OCI-LY3 (cell line): ENCODE measurements around the gene TSC22D1.
A peak's percentile ranks its signal among the peaks of the same experiment; 100 is the strongest.

Experiments used
- H2AFZ ChIP-seq: fragments of 200-600, 300-600 bp; shearing (Covaris generic); 2 replicates; pipeline ENCODE4 v1.6.0; 2014; ENCODE audit warnings: antibody characterized with exemption, low read depth, low read length
- H3K27ac ChIP-seq: fragments of 200-600, 300-600 bp; sonication (generic); 2 replicates; pipeline ENCODE4 v1.5.1; 2014; ENCODE audit warnings: mild to moderate bottlenecking, low read length, moderate library complexity, mixed read lengths
- H3K27me3 ChIP-seq: fragments of 200-600, 300-600 bp; sonication (generic); 2 replicates; pipeline ENCODE4 v1.6.1; 2014; ENCODE audit warnings: low read depth, low read length, mixed read lengths
- H3K36me3 ChIP-seq: fragments of 200-600, 300-600 bp; sonication (generic); replicated peaks from 2 replicates; pipeline ENCODE3; 2014; ENCODE audit warnings: low read depth, low read length, mixed read lengths
- H3K4me1 ChIP-seq: fragments of 300-600, 200-600 bp; sonication (generic); 2 replicates; pipeline ENCODE4 v1.6.1; 2014; ENCODE audit warnings: low read length, mixed read lengths
- H3K4me2 ChIP-seq: fragments of 200-600, 300-600 bp; sonication (generic); 2 replicates; pipeline ENCODE4 v1.6.1; 2014; ENCODE audit warnings: low read length, mixed read lengths
- H3K4me3 ChIP-seq: fragments of 300-600, 200-600 bp; sonication (generic); 2 replicates; pipeline ENCODE4 v1.5.1; 2014; ENCODE audit warnings: antibody characterized with exemption, mild to moderate bottlenecking, low read length, moderate library complexity
- H3K79me2 ChIP-seq: fragments of 300-600, 200-600 bp; shearing (Covaris generic); 2 replicates; pipeline ENCODE4 v1.6.1; 2014; ENCODE audit warnings: mild to moderate bottlenecking, low read length, mixed read lengths
- H3K9ac ChIP-seq: fragments of 300-600, 200-600 bp; shearing (Covaris generic); 2 replicates; pipeline ENCODE4 v1.6.0; 2014; ENCODE audit warnings: mild to moderate bottlenecking, low read length, moderate library complexity
- H3K9me3 ChIP-seq: fragments of 200-600, 300-600 bp; shearing (Covaris generic); 2 replicates; pipeline ENCODE4 v1.6.1; 2014; ENCODE audit warnings: low read length, mixed read lengths; ENCODE audit not compliant: insufficient read depth
- H4K20me1 ChIP-seq: fragments of 200-600, 300-600 bp; sonication (generic); 2 replicates; pipeline ENCODE4 v1.6.1; 2016; ENCODE audit warnings: low read length, mixed read lengths; ENCODE audit not compliant: insufficient read depth
- EZH2phosphoT487 ChIP-seq: fragments of 200-600 bp; shearing (Covaris generic); IDR thresholded peaks from 2 replicates; pipeline ENCODE4 v1.6.1; 2018; ENCODE audit warnings: antibody characterized with exemption, mixed run types, low read depth
- TF ChIP-seq, protein P1 (sequence below): fragments of 200-600, 300-600 bp; sonication (generic); IDR thresholded peaks from 2 replicates; pipeline ENCODE4 v1.5.1; 2014; ENCODE audit warnings: antibody characterized with exemption, low read length, low read depth

TSC22D1 gene

DNA sequence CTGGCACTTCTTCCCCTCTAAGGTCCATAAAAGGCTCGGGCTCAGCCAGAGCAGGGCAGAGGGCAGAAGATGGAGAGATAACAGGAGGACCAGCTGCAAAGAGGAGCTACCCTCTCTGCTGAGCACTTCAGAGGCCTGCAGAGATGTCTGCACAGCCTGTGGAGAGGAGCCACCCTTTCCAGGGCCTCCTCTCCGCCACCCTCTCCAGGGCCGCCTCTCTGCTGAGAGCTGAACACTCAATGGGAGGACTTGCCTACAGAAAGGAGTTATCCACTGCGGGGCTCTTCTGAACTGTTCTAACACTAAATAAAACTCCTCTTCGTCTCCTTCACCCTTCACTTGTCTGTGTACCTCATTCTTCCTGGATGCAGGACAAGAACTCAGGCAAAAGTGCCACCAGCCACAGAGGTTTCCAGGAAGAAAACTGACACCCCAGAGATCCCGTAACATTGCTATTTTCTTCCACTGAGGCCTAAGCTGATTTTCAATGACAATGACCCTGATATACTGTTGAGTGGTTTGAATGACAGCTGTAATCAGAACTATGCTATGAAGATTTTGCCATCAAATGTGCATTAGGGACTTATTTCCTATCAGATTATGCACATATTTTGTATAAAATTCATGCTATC lies 16.2 kb upstream of the TSC22D1 start:
- Histone ChIP-seq H3K27me3 (peaks cover 4% of the 10 kb centered on the region), H3K4me3 (no peak overlapping the region), H4K20me1 (no peaks in the 10 kb centered on the region), H3K79me2 (no peaks in the 10 kb centered on the region), H3K27ac (no peak overlapping the region), H3K9me3 (no peaks in the 10 kb centered on the region), H3K4me1 (peaks cover 3% of the 10 kb centered on the region; the same call in 1 of the 2 replicates), H2AFZ (no peak overlapping the region), H3K36me3 (no peaks in the 10 kb centered on the region), H3K9ac (no peak overlapping the region), H3K4me2 (no peak overlapping the region)
- no peak for TF ChIP-seq EZH2phosphoT487
- TF ChIP-seq, protein P1, sequence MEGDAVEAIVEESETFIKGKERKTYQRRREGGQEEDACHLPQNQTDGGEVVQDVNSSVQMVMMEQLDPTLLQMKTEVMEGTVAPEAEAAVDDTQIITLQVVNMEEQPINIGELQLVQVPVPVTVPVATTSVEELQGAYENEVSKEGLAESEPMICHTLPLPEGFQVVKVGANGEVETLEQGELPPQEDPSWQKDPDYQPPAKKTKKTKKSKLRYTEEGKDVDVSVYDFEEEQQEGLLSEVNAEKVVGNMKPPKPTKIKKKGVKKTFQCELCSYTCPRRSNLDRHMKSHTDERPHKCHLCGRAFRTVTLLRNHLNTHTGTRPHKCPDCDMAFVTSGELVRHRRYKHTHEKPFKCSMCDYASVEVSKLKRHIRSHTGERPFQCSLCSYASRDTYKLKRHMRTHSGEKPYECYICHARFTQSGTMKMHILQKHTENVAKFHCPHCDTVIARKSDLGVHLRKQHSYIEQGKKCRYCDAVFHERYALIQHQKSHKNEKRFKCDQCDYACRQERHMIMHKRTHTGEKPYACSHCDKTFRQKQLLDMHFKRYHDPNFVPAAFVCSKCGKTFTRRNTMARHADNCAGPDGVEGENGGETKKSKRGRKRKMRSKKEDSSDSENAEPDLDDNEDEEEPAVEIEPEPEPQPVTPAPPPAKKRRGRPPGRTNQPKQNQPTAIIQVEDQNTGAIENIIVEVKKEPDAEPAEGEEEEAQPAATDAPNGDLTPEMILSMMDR: no peak

DNA sequence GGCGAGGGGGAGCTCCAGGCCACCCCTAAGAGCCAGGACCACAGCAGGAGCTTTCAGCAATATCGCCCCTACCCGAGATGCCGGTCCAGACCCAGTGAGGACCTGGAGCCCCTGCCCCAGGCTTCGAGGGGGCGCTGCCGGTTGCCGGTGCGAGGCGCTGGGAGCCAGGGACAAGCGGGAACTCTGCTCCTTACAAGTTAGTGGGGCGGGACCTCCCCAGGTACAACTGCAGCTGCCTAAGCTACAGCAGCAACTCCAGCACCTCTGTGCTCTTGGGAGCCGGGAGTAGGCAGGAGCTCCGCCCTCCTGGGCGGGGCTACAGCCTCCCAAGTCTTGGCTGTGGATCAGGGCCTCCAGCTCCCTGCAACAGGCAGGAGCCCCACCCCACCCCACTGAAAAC lies 15.2 kb upstream of the TSC22D1 start:
- no peaks in the 10 kb centered on the region for H3K36me3 ChIP-seq
- H3K9ac ChIP-seq: no peak overlapping the region
- peaks cover 3% of the 10 kb centered on the region; the same call in 1 of the 2 replicates for H3K4me1 ChIP-seq
- H3K27me3 ChIP-seq: peaks cover 4% of the 10 kb centered on the region
- H3K4me3 ChIP-seq: no peak overlapping the region
- no peaks in the 10 kb centered on the region for H3K79me2 ChIP-seq
- H2AFZ ChIP-seq: no peak overlapping the region
- H3K27ac ChIP-seq: no peak overlapping the region
- no peak for TF ChIP-seq EZH2phosphoT487
- TF ChIP-seq, protein P1: no peak
- H3K9me3 ChIP-seq: no peaks in the 10 kb centered on the region
- H3K4me2 ChIP-seq: no peak overlapping the region
- H4K20me1 ChIP-seq: no peaks in the 10 kb centered on the region

DNA sequence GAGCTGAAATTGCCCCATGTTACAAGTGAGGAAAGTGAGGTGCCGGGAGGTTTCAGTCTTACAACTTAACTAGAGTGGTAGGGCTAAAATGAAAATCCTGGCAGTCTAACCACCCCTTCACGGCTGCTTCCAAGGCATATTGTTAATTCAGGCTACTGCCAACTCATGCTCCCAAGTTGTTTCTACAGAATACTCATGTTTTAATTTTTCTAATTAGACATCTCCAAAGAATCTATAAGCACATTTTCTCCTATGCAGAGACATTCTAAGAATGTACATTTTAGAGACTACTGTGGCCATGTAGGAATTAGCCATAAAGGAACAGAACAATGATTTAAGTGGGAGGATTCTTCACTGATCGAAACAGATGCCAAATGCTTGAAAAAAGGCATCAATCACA lies 7.0 kb upstream of the TSC22D1 start:
- H3K79me2 ChIP-seq: no peaks in the 10 kb centered on the region
- H4K20me1 ChIP-seq: no peaks in the 10 kb centered on the region
- H3K9me3 ChIP-seq: no peaks in the 10 kb centered on the region
- H3K27me3 ChIP-seq: peaks cover 20% of the 10 kb centered on the region
- H3K36me3 ChIP-seq: no peaks in the 10 kb centered on the region
- no peak overlapping the region for H3K27ac ChIP-seq
- H2AFZ ChIP-seq: no peak overlapping the region
- peaks cover 6% of the 10 kb centered on the region for H3K4me1 ChIP-seq
- H3K9ac ChIP-seq: no peak overlapping the region
- no peak overlapping the region for H3K4me3 ChIP-seq
- H3K4me2 ChIP-seq: no peak overlapping the region
- TF ChIP-seq, protein P1: no peak
- no peak for TF ChIP-seq EZH2phosphoT487

DNA sequence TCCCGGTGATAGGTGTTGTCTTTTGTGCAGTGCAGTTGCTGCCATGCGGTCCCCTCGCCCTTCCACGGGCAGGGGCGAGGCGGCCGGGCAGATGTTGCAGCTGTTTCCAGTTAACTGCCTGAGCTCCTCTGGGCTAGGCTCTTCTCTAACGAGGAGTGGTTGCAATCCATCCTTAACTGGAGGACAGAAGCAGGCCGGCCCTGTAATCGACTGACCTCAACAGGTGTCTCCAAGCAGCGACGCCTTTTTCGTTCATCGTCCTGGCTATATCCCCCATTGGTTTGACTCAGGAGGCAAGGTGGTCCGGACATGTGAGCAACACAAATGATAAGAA lies 1.9 kb upstream of the TSC22D1 start:
- TF ChIP-seq EZH2phosphoT487: no peak
- TF ChIP-seq, protein P1: no peak
- H3K36me3 ChIP-seq: peaks cover 13% of the 10 kb centered on the region
- H3K79me2 ChIP-seq: peaks cover 23% of the 10 kb centered on the region
- no peaks in the 10 kb centered on the region for H3K9me3 ChIP-seq
- H3K4me1 ChIP-seq: peaks cover 16% of the 10 kb centered on the region
- peak overlapping the region; percentile 74 for H2AFZ ChIP-seq
- peak overlapping the region; percentile 87 for H3K9ac ChIP-seq
- H3K27me3 ChIP-seq: peaks cover 10% of the 10 kb centered on the region; the same call in 1 of the 2 replicates
- H3K4me3 ChIP-seq: peak overlapping the region; percentile 86
- peak overlapping the region; percentile 78 for H3K27ac ChIP-seq
- H3K4me2 ChIP-seq: peak overlapping the region; percentile 89
- H4K20me1 ChIP-seq: 0 out of 2 replicates have a peak, but pooled peaks cover 2% of the 10 kb centered on the region
